GM19035 (cell line): ENCODE measurements around the gene POU2AF2.
"Not testable (repeated sequence)": the region's sequence is repeated elsewhere in the genome, so short reads cannot be mapped to it uniquely, and the experiment has no call there.

Source experiments
- ATAC-seq: cut with Tn5 transposase; IDR thresholded peaks from one replicate; pipeline ENCODE4 v1.9.1; 2021; ENCODE audit not compliant: unreplicated experiment

POU2AF2 gene

GRCh38 chr11:111301004-111301841, 55.7 kb downstream of the POU2AF2 start:
- no peak for ATAC-seq

GRCh38 chr11:111301842-111302118, 56.3 kb downstream of the POU2AF2 start:
- ATAC-seq: no peak

- ATAC-seq: no peak
Measured at GRCh38 chr11:111302298-111302697, 56.8 kb downstream of the POU2AF2 start.

GRCh38 chr11:111303461-111303860, 57.9 kb downstream of the POU2AF2 start:
- no peak for ATAC-seq

- ATAC-seq: no peak
Measured at GRCh38 chr11:111305162-111305802, 59.8 kb downstream of the POU2AF2 start.

- ATAC-seq: no peak
Measured at GRCh38 chr11:111305876-111306275, 60.4 kb downstream of the POU2AF2 start.

DNA sequence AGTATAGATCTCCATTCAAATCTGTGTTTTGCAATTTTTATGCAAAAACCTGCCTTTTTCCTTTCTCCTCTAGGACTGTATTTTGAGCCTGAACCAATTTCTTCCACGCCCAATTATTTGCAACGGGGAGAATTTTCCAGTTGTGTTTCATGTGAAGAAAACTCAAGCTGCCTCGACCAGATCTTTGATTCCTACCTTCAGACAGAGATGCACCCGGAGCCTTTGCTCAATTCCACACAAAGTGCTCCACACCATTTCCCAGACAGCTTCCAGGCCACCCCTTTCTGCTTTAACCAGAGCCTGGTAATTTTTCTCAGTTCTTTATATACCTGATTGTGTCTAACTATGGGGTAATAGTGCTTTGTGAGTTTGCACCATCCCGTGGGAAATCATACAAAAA, 60.8 kb downstream of the POU2AF2 start:
- ATAC-seq: no peak

- no peak for ATAC-seq
Measured at GRCh38 chr11:111307472-111308108, 62.1 kb downstream of the POU2AF2 start.

- ATAC-seq: no peak
Measured at GRCh38 chr11:111308140-111308539, 62.6 kb downstream of the POU2AF2 start.

- ATAC-seq: no peak
Measured at GRCh38 chr11:111309215-111309915, 63.8 kb downstream of the POU2AF2 start.

- no peak for ATAC-seq
Measured at GRCh38 chr11:111310088-111310487, 64.6 kb downstream of the POU2AF2 start.

DNA sequence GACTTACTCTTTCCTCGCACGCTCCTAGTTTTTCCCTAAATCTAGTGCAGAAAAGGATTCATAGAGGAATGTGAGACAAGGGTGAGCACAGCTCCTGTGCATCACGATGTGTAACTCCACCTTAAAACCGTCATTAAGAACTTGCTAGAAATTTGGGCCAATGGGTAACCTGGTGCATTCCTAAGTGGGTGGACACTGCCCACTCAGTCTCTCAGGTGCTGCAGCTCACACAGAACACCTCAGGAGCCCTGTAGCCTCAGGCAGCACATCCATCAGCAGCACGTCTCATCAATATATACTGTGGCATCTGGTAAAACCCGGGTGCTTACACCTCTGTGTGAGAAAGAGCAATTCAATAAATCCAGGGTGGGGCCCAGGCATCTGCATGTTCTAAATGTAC, 65.2 kb downstream of the POU2AF2 start:
- no peak for ATAC-seq

DNA sequence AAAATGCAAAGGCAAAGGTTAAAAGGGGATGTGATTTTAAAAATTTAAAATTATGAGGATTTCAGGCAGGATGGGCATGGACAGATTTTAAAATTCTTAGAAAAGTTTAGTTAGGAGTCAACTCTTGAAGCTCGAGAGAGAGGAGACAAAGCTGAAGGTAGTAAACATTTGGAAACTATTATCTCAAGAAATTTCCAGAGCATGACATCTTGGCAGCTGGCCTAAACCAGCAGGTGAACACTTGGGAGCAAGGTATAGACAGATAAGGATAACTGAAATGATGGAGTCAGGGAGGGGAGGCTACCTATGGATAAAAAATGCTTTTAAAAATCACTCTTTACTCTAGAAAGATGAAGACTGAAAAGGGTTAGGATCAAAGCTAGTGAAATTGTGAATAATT, 66.6 kb downstream of the POU2AF2 start:
- no peak for ATAC-seq

DNA sequence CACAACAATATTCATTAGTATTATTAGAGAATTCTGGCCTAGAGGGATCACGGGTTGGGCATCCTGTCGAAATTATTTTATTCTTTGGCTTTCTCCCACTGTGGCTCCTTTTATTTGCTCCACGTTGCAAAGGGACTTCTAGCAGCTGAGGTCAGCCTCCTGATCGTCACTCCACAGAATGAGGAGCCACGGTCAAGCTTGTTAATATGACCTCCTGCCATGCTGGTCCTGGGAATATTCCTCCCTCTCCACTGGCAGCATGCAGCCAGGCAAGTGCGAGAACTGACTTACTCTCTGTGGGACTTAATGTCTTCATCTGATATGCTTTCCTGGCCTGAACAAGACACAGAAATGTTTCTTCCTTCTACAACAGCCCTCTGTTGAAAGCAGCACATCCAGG, 73.8 kb downstream of the POU2AF2 start:
- no peak for ATAC-seq

GRCh38 chr11:111320199-111320598, 74.7 kb downstream of the POU2AF2 start:
- not testable (repeated sequence) for ATAC-seq

GRCh38 chr11:111320728-111321568, 75.4 kb downstream of the POU2AF2 start:
- no peak for ATAC-seq

DNA sequence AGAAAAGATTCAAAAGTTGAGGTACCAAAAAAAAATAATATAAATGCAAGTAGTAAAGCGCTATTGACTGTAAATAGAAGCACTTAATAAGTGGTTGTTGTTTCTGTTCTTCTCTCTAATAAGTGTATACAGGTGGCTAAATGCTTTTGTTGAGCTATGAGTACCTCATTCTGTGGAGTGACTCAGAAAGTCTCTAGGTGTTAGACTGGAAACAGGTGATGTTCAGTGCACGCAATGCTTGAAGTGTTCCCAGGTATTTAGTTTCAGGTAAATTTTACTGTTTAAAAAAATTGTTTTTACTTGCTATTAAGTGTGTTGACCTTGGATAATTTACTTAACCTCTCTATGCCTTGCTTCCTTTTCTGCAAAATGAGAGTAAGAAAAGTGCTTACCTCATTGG, 77.0 kb downstream of the POU2AF2 start:
- ATAC-seq: no peak

DNA sequence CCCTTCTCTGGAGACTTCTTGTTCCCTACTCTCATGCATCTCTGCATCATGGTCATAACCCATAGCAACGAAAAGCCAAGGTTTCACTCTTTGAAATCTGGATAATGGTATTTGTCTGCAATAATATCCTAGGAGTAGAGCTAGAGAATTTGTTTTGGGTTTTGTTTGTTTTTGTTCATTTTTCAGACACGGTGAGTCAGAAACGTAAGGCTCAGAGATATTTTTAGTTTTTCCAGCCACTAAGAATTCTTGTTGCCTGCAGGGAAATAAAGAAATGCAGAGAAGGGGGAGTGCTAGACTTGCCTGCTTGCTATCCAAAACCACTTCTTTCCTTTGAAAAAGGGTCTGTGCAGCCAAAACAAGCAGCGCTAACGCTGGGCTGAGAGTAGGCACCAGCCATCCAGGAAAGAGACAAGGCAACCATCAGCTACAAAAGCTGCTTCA, 78.8 kb downstream of the POU2AF2 start:
- no peak for ATAC-seq

- ATAC-seq: no peak
Measured at GRCh38 chr11:111325259-111325658, 79.7 kb downstream of the POU2AF2 start.

DNA sequence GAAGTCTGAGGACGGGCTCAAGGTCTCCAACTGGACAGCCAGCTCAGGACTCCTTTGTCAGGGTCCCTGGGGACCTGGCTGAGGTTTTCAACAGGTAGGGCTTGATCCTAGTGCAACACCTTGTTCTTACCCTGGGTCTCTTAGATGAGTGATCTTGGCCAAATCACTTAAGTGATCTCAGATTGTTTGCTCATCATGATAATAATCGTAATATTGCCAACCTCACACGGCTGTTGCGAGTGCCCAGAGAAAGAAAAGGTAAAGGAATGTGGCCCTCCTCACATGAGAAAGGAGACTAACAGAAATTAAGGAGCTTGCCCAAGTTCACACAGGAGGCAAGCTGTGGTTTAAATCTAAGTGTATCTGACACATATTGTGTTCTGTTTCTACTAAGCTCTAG, 81.3 kb downstream of the POU2AF2 start:
- ATAC-seq: no peak
